ENCODE data around the gene PHF23.

Gene PHF23

DNA sequence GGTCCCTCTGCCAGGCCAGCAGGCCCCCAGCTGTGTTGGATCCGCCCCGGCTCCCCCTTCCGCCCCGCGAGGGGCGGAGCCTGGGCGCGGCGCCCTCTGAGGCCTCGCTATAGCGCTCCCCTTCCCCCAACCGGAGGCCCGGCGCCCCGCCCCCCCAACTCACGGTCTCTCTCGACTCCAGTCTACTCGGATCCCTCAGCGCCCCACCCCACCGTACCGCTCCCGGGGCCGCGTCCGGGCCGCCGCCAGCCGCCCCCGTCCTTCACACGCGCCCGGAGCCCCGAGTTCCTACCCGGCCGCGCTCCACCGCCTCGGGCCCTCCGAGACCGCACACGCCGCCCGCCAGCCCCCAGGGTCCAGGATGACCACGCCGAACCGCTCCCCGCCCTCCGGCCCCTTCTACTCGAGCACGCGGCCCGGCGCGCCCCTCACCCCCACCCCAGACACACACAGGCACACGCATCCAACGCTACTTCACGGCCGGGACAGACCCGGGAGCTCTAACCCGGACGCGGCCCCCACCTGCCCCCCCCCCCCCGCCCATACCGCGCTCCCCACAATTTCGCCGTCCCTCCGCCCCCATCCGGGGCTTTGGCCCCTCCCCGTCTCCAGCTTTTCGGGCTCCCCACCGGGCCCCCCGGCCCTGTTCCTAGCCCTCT, 1.4 kb downstream of the PHF23 start:
- DNase-seq (ENCODE audit: low read depth) = peak; percentile 77

DNA sequence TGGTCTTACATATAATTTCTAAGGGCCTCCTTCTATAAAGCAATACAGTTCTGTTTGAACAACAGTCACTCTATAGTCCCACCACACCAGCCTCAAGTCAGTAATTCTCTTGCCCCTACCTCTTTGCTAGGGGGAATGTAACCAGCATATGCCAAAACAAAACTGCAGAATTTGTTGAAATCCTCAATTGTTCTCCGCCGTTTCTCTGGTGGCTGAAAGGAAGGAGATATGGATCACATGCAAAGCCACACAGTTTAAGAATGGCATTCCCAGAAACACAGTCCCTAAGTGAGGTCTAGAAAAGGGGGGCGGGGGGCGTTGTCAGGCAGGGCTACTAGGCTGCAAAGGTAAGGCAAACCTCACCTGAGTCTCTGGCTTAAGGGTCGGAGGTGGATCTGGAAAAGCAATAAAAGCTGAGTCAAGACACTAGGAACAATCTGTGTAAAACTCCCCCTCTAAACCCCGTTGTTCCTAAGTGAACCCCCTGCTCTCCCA, 1.9 kb downstream of the PHF23 start:
- DNase-seq (ENCODE audit: low read depth) = no peak

DNA sequence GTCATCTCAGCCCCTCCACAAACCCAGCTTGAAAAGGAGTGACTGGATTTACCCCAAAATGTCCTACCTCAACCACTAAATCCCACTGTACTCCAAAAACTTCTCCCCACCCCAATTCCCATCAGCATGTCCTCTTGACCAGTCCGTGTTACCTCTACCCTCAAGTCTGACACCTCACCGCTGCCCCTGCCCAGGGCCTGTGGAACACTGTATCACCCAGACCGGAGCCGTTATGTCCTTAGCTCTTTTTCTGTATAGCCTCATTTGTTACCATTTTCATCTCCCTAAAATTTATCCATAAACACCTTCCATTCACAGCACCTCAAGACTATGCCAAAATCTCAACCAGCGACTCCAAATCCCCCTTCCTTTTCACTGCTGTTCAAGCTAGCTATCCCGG, 2.4 kb downstream of the PHF23 start:
- DNase-seq (ENCODE audit: low read depth) = no peak

DNA sequence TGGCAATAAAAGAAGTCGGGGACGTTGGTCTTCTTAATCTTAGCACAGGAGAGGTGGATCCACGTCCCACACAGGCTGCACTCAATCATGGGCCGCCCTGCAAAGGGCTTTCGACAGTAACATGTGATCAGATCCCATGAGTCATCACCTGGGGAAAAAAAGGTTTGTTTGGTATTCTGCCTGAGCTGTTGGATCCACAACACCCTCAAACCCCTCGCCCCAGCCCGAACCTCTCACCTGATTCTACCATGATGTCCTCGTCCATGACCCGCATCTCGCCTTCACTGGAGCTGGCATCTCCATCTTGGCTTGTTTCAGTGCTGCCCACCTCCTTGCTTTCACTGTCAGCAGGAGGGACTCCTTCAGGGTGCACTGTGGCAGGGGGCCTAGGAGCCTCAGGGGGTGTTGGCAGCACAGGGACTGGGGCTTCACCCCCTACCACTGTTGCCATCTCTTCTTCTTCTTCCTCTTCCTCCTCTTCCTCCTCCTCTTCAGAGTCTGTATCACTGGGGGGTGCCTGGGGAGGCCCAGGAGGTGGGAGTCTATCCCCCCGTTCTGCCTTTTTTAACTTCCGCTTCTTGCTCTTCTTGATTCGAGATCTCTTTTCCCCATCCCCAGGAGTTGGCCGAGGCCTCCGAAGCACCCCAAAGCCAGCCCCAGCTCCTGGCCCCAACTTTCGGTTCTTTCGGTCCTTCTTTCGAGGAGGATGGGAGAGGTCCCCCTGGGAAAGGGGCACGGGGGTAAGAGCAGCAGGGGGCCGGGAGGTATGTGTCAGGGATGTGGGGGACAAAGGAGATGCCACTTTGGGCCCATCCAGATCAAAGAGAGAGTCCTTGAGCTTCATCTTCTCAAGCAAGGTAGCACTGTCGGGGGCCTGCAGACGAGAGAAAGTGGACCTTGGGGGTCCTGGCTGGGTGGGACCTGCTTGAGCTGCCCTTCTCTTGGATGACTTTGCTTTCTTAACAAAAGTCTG, 3.3 kb downstream of the PHF23 start:
- no peak for DNase-seq (ENCODE audit: low read depth)

DNA sequence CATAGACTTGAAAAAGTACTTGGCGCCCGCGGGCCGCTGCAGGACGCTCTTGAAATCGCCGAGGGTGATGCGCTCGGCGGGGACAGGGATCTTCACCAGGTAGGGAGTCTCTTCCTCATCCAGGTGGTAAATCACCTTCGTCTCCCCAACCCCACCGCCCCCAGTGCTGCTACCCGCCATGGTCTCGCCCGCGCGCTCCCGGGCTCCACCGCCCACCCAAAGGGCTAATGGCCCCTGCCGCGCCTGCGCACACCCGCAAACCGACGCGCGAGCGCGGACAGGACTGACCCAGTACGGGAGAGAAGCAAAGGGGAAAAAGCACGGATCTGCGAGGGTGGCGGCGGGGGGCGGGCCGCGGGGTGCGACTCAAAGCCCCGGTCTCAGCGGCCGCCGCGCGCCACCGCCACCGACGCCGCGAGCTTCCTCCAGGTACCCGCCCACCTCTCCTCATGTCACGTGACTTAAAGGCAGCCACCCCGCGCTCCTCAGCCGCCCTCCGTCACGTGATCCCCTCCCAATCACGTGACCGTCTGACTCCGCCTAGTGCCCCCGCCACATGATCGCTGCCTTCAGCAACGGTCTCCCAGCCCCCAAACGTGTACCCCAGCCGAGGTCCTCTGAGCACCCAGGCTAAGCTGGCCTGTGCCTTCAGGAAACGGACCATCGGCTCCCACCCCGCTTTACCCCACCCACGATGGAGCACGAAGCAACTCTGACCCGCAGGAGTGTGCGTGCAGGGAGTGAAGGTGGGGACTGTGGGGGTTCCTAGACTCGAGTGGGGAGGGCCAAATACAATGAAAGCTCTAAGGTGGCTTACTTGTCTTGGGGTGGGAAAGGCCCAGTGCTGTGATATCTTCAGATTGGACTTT, 4.9 kb downstream of the PHF23 start, which contains the start of gene DVL2:
DVL2 (minus strand) TSS at position 435 of the 869 bp plus-strand sequence; CDS start at position 180, 255 bp downstream.
- peak; percentile 95 for DNase-seq (ENCODE audit: low read depth)

DNA sequence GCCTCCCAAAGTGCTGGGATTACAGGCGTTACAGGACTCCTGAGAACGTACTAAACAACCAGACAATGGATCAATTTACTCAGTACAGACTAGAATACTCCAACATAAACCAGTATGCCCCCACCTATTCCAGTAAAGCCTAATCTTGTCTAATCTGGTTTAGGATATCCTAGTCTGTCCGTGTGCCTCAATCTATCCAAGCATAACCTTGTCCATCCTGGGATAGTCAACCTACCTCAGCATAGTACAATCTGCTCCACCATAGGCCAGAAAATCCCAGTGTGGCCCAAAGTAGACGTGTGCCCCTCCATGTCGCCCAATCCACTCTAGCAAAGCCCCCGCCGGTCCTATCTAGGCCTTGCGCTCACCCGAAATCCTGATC, 5.6 kb downstream of the PHF23 start:
- no peak for DNase-seq (ENCODE audit: low read depth)

DNA sequence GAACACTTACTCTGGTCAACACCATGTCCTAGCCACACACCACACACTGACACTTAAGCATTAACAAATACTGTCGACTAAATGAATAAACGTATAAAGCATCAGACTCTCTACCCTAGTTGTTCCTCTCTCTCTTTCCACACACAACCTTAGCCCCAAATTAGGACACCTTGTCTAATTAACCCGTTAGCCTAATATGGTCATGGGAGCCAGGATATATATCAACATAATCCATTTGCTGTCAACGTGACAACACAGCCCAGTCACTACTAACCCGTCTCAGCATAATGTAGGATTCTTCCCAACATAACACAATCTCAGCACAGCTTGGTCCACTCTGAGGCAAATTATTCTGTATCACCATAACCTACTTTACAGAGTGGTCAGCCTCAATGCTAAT, 7.1 kb downstream of the PHF23 start:
- DNase-seq (ENCODE audit: low read depth) = no peak

DNA sequence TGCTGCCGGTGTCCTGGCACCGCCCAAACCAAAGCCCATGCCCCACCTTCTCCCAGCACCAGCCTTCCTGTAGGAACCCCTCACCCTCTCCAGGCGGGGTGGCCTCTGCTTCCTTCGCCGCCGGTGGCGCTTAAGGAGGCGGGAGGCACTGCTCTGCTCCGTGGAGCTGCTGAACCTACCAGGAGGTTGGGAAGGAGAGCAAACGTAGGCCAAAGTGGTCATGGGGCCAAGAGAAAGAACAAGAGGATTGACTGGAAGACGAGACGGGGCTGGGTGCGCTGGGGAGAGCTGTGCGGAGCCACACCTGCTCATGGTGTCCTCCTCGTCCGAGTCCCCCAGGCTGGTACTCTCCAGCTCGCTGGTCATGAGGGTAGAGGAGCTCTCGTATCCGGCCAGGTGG, 9.8 kb downstream of the PHF23 start:
- DNase-seq (ENCODE audit: low read depth) = no peak

DNA sequence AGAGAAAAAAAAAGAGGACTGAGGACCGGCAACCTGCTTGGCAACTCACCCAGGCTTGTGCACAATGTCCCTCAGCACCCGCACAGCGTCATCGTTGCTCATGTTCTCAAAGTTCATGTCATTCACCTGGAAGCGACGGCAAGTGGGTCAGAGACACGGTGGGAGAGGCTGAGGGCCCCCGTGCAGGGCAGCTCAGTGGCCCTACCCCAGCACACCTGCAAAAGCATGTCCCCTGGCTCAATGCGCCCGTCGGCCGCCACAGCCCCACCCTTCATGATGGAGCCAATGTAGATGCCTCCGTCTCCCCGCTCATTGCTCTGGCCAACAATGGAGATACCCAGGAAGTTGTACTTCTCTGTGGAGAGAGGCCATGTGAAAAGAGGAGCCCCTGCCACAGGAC, 10.3 kb downstream of the PHF23 start:
- DNase-seq (ENCODE audit: low read depth) = no peak

DNA sequence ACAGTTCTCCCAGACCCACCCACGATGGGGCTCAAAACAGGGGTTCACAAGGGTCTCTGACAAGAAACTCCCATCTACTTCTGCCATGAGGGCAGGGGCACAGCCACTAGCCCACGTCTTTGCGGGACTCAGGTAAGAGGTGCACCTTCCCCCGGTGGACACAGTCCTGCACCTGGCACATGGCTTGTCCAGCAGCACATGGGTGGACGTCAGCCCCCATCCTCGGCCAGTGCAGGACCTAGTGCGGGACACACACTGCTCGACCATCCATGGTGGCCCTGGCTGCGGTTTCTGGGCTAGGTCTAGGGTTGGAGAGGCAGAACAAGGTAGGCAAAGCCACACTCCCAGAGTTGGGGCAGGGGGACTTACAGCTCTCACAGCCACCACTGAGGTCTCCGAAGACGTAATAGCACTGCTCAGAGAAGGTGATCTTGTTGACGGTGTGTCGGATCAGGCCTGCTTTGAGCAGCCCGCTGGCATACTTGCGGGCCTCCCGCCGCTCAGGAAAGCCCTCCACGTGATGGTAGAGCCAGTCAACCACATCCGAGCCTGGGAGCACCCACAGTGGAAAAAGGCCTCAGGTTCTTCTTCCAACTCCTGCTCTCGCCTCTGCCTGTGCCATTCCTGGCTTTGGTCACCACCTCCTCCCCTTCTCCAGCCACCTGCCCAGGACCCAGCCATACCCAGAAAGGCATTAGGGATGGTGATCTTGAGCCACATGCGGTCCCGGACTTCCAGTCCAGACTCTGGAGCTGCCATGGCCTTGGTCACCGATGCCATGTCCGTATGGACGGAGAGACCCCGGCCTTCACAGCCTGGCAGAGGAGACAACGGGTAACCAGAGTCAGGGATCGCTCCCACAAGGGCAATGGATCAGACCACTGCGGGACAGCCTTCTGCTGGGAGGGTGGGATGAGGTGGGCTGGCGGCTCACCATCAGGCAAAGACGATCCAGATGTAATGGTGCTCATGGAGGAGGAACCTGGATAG, 12.2 kb downstream of the PHF23 start:
- no peak for DNase-seq (ENCODE audit: low read depth)

DNA sequence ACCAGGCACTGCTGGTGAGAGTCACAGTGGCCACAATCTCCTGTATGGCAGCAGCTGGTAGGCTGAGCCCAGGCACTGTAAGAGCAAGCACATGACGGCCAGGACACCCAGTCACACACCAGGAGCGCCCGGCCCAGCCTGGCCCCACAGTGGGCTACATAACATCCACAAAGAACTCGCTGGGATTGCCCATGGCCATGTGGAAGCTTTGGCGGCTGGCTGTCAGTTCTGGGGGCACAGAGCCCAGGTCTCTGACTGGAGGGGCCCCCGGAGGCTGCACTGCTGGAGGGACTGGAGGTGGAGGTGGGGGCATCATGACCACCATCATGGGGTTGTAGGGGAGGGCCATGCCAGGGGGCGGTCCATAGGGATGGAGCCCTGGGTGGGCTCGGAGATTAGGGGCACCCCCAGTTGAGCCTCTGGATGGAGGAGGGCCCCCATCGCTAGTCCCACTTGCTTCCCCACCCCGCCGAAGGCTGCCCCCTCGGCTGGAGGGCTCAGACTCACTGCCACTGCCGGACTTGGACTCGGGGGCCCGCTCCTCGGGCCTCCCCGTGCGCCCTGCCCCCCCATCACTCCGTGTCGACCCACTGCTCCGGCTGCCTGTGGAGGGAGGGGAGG, 13.4 kb downstream of the PHF23 start:
- no peak for DNase-seq (ENCODE audit: low read depth)

DNA sequence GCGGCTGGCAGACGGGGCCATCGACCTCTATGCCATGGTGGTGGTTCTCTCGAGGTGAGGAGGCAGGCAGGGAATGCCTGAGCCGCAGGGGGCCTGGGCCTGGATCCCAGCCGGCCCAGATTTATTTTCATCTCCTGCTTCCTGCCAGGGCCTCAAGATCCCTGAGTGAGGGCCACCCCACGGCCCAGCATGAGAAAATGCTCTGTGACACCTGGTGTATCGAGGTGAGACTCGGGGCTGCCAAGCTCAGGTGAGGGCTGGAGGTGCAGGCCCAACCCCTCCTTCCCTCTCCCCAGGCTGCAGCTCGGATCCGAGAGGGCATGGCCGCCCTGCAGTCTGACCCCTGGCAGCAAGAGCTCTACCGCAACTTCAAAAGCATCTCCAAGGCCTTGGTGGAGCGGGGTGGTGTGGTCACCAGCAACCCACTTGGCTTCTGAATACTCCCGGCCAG, 14.6 kb downstream of the PHF23 start:
- no peak for DNase-seq (ENCODE audit: low read depth)

DNA sequence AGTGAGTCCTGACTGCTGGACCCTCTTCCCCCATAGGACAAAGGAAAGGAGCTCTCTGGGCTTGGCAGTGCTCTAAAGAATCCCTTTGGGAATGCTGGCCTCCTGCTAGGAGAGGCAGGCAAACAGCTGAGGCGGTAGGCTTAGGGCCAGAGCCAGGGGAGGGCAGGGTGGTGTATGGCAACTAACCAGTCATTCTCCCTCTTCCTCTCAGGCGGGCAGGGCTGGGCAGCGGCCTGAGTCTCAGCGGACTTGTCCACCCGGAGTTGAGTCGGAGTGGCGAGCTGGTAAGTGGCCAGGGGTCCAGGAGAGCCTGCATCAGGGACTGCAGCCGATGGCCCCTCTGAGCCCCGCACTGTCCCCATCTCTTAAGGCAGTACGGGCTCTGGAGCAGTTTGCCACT, 15.1 kb downstream of the PHF23 start:
- no peak for DNase-seq (ENCODE audit: low read depth)

DNA sequence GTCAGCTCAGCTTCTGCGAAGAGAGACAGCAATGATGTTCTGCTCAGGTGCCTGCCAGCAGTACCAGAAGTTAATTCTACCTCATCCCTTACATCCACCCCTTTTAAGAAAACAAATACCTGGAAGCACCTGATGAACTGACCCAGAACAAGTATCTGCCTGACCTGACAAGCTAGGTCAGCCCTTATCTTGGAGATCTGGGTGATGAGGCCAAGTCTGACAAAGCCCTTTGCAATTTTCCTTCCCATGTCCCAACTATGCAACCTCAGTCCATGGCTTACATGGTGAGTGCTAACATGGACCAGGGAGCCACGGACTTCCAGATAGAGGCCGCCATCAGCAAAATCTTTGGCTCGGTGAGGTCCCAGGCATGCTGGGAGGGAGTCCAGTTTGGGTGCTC, 15.9 kb downstream of the PHF23 start:
- no peak for DNase-seq (ENCODE audit: low read depth)

DNA sequence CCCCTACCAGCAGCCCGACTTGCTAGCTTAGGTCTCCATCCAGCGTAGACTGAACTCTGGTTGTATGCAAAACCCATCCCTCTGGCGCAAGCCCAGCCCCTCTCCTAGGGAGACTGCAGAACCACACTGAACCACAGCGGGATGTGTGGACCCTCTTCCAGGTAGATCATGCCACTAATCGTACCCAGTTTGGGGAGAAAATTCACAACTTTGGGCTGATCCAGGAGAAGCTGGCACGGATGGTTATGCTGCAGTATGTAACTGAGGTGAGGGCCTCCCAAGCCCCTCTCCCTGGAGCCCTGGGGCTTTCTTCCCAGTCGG, 16.3 kb downstream of the PHF23 start:
- no peak for DNase-seq (ENCODE audit: low read depth)

DNA sequence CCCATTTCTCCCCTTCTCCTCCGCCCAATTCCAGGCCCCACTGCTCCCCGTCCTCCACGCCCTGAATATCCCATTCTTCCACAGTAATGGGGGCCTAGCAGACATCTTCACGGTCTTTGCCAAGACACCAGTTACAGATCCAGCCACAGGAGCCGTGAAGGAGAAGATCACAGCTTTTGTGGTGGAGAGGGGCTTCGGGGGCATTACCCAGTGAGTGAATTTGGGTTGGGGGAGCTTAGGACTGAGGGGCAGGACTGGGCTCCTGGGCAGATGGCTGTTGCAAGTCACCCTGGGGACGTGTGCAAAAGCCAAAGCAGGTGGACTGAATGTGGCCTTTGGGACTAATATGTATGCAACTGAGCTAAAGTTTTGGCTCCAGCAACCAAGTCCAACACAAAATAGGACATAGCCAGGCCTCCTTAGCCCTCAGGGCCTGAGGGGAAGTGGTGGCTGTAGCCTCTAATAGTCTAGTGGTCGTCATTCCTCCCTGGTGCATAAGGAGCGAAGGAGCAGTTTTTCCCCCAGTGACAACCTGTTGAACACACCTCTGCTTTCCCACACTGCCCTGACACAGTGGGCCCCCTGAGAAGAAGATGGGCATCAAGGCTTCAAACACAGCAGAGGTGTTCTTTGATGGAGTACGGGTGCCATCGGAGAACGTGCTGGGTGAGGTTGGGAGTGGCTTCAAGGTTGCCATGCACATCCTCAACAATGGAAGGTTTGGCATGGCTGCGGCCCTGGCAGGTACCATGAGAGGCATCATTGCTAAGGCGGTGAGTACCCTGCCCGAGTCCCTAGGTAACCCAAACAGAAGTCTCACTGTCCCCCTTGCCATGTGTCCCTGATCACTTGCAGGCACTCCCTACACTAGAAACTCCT, 16.9 kb downstream of the PHF23 start:
- DNase-seq (ENCODE audit: low read depth) = no peak

DNA sequence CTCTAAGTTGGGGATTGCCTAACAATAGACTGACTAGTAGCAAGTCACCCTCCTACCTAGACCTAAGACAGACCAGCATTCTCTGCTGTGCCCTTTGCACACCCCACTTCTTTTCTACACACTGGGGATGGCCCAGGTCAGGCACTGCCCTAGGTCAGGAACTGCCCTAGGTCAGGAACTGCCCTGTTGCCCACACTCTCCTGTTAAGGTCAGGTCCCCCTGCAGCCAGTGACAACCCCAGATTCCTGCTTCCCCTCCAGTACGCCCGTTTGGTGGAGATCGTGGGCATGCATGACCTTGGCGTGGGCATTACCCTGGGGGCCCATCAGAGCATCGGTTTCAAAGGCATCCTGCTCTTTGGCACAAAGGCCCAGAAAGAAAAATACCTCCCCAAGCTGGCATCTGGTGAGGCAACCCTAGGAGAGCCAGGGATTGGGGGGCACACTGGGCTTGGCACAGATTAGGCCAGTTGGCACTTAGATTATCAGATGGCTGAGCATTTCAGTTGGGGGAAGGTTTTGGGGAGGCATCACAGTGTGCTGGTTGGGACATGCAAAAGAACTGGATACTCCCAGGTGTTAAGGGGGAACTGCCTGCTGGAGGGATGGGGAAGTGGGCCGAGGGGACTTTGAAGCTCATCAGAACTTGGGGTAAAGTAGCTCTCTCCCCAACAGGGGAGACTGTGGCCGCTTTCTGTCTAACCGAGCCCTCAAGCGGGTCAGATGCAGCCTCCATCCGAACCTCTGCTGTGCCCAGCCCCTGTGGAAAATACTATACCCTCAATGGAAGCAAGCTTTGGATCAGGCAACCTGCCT, 17.8 kb downstream of the PHF23 start:
- DNase-seq (ENCODE audit: low read depth) = no peak

DNA sequence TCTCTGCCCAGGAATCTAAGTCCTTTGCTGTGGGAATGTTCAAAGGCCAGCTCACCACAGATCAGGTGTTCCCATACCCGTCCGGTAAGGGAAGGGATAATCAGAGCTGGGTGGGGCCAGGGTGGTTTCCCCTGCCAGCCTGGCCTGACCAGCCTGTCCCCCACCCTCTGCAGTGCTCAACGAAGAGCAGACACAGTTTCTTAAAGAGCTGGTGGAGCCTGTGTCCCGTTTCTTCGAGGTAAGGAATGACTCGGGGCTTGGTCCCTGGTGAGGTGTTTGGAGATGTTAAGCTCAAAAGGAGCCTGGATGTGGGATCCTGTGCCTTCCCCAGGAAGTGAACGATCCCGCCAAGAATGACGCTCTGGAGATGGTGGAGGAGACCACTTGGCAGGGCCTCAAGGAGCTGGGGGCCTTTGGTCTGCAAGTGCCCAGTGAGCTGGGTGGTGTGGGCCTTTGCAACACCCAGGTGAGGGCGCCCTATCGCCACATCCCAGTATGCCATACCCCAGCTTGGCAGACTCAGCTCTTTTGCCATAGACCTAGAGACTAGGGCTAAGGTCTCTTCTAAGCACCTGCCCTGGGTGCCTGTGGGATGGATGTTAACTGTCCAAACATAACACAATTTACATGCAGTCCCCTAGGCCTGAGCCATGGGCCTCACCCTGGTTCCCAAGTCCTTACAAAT, 18.5 kb downstream of the PHF23 start:
- peak; percentile 69 for DNase-seq (ENCODE audit: low read depth)

Data from EH (cell line).